GM21619 (cell line): ENCODE measurements around the gene SUGCT.
"Not testable (repeated sequence)": the region's sequence is repeated elsewhere in the genome, so short reads cannot be mapped to it uniquely, and the experiment has no call there.

ENCODE experiments used
- ATAC-seq: cut with Tn5 transposase; IDR thresholded peaks from one replicate; pipeline ENCODE4 v1.9.1; 2021; ENCODE audit not compliant: unreplicated experiment

The SUGCT gene

GRCh38 chr7:40394400-40394799 is 259.6 kb downstream of the SUGCT start:
- no peak for ATAC-seq

DNA sequence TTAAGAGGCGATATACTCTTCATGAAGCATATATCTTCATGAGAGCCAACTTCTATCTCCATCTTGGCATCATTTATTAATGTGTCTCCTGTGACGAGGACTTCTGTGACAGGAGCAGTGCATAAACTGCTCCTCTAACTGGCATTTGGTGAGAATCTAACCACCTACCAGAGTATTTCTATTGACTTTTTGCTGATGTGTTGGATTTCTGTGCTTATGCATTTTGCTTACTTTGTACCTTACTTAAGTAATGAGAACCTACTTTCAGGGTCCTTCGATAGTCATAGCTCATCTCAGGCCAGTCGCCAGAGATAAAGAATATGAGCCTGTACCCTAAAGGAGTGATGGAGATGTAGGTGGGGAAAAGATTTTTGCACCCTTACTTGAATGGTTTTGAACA is 265.7 kb downstream of the SUGCT start:
- no peak for ATAC-seq

DNA sequence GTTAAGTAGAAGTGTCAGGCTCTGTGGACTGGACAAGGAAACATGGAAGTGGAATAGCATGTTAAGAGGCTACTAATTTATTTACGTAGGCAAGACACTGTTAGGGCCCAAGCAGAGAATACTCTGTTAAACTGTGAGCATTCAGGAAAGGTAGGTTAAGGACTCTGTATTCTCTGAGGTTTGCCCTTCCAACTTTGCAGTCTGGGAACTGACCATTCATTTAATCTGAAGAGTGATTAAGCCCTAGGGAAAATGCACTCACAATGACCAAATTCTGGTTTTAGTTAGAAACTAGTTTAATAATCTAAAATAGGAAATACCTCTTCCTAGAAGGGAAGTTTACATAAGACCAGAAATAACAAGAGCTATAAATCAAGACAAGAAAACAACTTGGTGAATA is 266.6 kb downstream of the SUGCT start:
- no peak for ATAC-seq

GRCh38 chr7:40402661-40403060 is 267.9 kb downstream of the SUGCT start:
- no peak for ATAC-seq

- ATAC-seq: no peak
Observed at GRCh38 chr7:40403703-40404476, 269.1 kb downstream of the SUGCT start.

GRCh38 chr7:40405991-40406390 is 271.2 kb downstream of the SUGCT start:
- ATAC-seq: no peak

- ATAC-seq: no peak
Observed at GRCh38 chr7:40412323-40412722, 277.5 kb downstream of the SUGCT start.

DNA sequence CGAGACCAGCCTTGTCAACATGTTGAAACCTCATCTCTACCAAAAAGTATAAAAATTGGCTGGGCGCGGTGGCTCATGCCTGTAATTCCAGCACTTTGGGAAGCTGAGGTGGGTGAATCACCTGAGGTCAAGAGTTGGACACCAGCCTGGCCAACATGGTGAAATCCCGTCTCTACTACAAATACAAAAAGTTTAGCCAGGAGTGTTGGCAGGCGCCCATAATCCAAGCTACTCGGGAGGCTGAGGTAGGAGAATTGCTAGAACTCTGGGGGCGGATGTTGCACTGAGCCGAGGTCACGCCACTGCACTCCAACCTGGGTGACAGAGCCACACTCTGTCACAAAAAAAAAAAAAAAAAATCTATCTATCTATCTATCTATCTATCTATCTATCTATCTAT is 279.9 kb downstream of the SUGCT start:
- not testable (repeated sequence) for ATAC-seq

- ATAC-seq: no peak
Observed at GRCh38 chr7:40418448-40418847, 283.6 kb downstream of the SUGCT start.

GRCh38 chr7:40418983-40419382 is 284.2 kb downstream of the SUGCT start:
- no peak for ATAC-seq

GRCh38 chr7:40419806-40420205 is 285.0 kb downstream of the SUGCT start:
- ATAC-seq: no peak

DNA sequence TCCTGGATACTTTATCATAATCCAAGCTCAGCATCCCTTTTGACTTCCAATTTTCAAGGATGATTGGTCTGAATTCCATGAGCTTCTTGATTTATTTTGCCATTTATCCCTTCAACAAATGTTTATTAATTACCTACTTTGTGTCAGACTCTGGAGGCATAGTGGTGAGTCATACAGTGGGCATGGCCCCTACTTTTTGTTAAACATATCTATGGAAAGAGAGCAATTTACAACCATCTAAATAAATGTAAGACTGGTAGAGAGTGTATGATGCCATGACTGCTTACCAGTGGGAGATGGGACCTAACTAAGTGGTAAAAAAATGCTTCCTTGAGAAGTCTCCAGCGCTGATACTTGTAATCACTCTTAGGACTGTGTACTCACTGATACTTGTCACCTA is 286.6 kb downstream of the SUGCT start:
- ATAC-seq: no peak

DNA sequence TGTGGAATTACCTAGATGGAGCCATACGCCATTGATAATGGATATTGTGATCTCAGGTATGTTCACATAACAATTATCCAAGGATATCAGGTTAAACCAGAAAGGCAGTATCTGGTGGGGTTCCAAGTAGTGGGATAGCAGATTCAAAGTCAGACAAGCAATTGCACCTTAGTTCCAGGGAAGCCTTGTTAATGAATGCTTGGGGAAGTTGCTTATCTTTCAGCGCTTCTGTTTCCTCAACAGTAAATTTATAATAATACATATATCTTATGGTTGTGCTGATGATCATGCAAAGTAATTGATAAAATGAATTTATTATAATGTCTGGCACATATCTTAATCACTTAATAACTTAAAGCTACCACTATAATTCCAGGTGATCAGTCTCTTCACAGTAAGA is 290.9 kb downstream of the SUGCT start:
- ATAC-seq: no peak

GRCh38 chr7:40428421-40428820 is 293.6 kb downstream of the SUGCT start:
- no peak for ATAC-seq

GRCh38 chr7:40429826-40430225 is 295.0 kb downstream of the SUGCT start:
- no peak for ATAC-seq

GRCh38 chr7:40432046-40432445 is 297.2 kb downstream of the SUGCT start:
- ATAC-seq: no peak

GRCh38 chr7:40436710-40437109 is 301.9 kb downstream of the SUGCT start:
- ATAC-seq: no peak

- ATAC-seq: no peak
Observed at GRCh38 chr7:40437498-40437897, 302.7 kb downstream of the SUGCT start.

GRCh38 chr7:40437936-40438634 is 303.3 kb downstream of the SUGCT start:
- no peak for ATAC-seq

GRCh38 chr7:40439686-40440085 is 304.9 kb downstream of the SUGCT start:
- no peak for ATAC-seq

DNA sequence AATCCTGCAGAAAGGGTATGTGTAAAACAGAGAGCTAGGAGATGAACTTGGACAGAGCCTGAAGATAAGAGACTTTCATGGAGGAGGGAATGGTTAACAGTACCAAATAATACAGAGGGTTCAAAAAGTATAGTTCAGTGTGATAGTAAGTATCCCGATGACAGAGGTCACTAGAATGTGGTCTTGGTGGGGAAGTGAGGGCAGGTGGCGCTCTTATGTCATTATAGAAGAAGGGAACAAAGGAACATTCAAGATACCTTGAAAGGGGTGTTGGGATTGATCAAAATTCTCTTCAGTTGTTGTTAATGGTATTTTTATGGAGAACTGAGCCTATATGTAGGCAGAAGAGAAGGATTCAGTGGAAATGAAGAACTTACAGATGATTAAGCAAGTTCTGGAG is 312.5 kb downstream of the SUGCT start:
- ATAC-seq: no peak

DNA sequence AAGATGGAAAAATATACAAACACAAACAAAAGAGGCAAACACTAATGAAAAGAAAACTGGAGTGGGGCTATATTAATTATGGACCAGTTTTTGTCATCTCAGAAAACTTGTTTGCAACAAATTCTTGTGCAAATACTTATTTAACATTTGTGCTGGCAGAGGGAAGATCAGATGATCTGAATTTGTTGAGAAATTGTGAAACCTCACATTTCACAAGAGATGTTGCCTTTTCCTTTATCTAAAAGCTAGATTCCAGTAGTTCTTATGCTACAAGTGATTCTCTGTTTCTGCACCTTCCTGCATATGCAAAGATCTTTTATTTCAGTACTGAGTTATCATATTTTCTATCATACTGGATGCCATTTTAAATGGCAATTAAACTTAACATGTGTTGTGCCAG is 320.7 kb downstream of the SUGCT start:
- ATAC-seq: no peak
